Chondrocyte (in vitro differentiated cells): ENCODE results near the gene CDC25B. TPM values are rescaled to one million over a fixed set of nuclear protein-coding genes. Genes with fewer than 3 reads are reported as not detected.
A peak's percentile ranks its signal among the peaks of the same experiment; 100 is the strongest.

ENCODE experiments used
- DNase-seq: peaks from one replicate; pipeline ENCODE4 v3.0.0; 2021; ENCODE audit warnings: mixed read lengths, low spot score
- H3K27ac Mint-ChIP-seq: one replicate; pipeline ENCODE4 v1.8.0; 2021; ENCODE audit warnings: mild to moderate bottlenecking, moderate library complexity, mixed read lengths; ENCODE audit not compliant: unreplicated experiment
- H3K27me3 Mint-ChIP-seq: 2 replicates; pipeline ENCODE4 v1.8.0; 2021; ENCODE audit warnings: low read depth, mixed read lengths
- H3K36me3 Mint-ChIP-seq: 2 replicates; pipeline ENCODE4 v1.8.0; 2021; ENCODE audit warnings: low read depth, mixed read lengths
- H3K4me1 Mint-ChIP-seq: 2 replicates; pipeline ENCODE4 v1.8.0; 2021; ENCODE audit warnings: low read depth, mild to moderate bottlenecking, mixed read lengths
- H3K4me3 Mint-ChIP-seq: one replicate; pipeline ENCODE4 v1.8.0; 2021; ENCODE audit warnings: mild to moderate bottlenecking, moderate library complexity, mixed read lengths; ENCODE audit not compliant: unreplicated experiment
- H3K9me3 Mint-ChIP-seq: 2 replicates; pipeline ENCODE4 v1.8.0; 2021; ENCODE audit warnings: low read depth, mixed read lengths
- CTCF ChIP-seq: fragments of 200-600 bp; sonication (generic); IDR thresholded peaks from 2 replicates; pipeline ENCODE4 v1.5.0; 2021; ENCODE audit warnings: antibody characterized with exemption, mild to moderate bottlenecking, moderate library complexity
- total RNA-seq: library from RNA; stranded (reverse); gene quantifications from 3 replicates; pipeline ENCODE4 v1.2.1, GENCODE V29; 2021

The CDC25B gene
- total RNA-seq, 1 donor from 2014 or later = 60.1 TPM

GRCh38 chr20:3749689-3750531 is 46.2 kb upstream of the CDC25B start:
- Mint-ChIP-seq H3K27me3 (peaks cover 7% of the 10 kb centered on the region), H3K9me3 (no peaks in the 10 kb centered on the region), H3K27ac (no peak overlapping the region), H3K4me1 (peaks cover 4% of the 10 kb centered on the region), H3K36me3 (no peaks in the 10 kb centered on the region), H3K4me3 (peak overlapping the region; percentile 56)
- peak; percentile 97 for TF ChIP-seq CTCF
- no peak for DNase-seq

GRCh38 chr20:3751305-3751674 is 44.8 kb upstream of the CDC25B start:
- TF ChIP-seq CTCF = no peak
- H3K27me3 Mint-ChIP-seq = peaks cover 5% of the 10 kb centered on the region

GRCh38 chr20:3751675-3752385 is 44.3 kb upstream of the CDC25B start:
- peak overlapping the region; percentile 44 for H3K4me3 Mint-ChIP-seq
- no peak overlapping the region for H3K27ac Mint-ChIP-seq
- peaks cover 2% of the 10 kb centered on the region for H3K27me3 Mint-ChIP-seq
- no peaks in the 10 kb centered on the region for H3K9me3 Mint-ChIP-seq
- H3K36me3 Mint-ChIP-seq = no peaks in the 10 kb centered on the region
- no peak for TF ChIP-seq CTCF
- DNase-seq = no peak
- peaks cover 4% of the 10 kb centered on the region for H3K4me1 Mint-ChIP-seq

More at GRCh38 chr20:3751305-3751674, 44.8 kb upstream of the CDC25B start:
- Mint-ChIP-seq H3K4me1 (peaks cover 4% of the 10 kb centered on the region), H3K27ac (no peak overlapping the region), H3K4me3 (no peak overlapping the region), H3K36me3 (no peaks in the 10 kb centered on the region), H3K9me3 (no peaks in the 10 kb centered on the region)
- DNase-seq = no peak

- TF ChIP-seq CTCF = no peak
- Mint-ChIP-seq H3K27me3 (peaks cover 2% of the 10 kb centered on the region), H3K27ac (no peak overlapping the region), H3K36me3 (peaks cover 1% of the 10 kb centered on the region), H3K4me3 (peak overlapping the region; percentile 44), H3K4me1 (peaks cover 6% of the 10 kb centered on the region), H3K9me3 (no peaks in the 10 kb centered on the region)
- DNase-seq = no peak
These were observed 43.7 kb upstream of the CDC25B start for GRCh38 chr20:3752386-3752759.

GRCh38 chr20:3753098-3753497 is 43.0 kb upstream of the CDC25B start:
- peaks cover 3% of the 10 kb centered on the region for H3K36me3 Mint-ChIP-seq
- H3K4me1 Mint-ChIP-seq = peaks cover 6% of the 10 kb centered on the region
- DNase-seq = no peak
- TF ChIP-seq CTCF = peak; percentile 81
- no peak overlapping the region for H3K27ac Mint-ChIP-seq
- no peak overlapping the region for H3K4me3 Mint-ChIP-seq
- H3K9me3 Mint-ChIP-seq = no peaks in the 10 kb centered on the region
- peaks cover 2% of the 10 kb centered on the region for H3K27me3 Mint-ChIP-seq
